GM12878 (cell line): Measurements from ENCODE around the gene OLFM1.
"Not testable (repeated sequence)": the region's sequence is repeated elsewhere in the genome, so short reads cannot be mapped to it uniquely, and the experiment has no call there.

ENCODE experiments used
- E2F4 ChIP-seq: IDR thresholded peaks from 2 replicates; pipeline ENCODE4 v1.6.1; 2012; ENCODE audit warnings: low read depth, low read length, improper control_type of control experiment
- EP300 ChIP-seq, 2 experiments: fragments of 150-350 bp in 1 of 2; IDR thresholded peaks; 2 replicates each; pipeline ENCODE4 v1.6.1; 2011 to 2012; ENCODE audit warnings: low read depth in 2 of 2, low read length in 2 of 2, borderline replicate concordance in 1 of 2, improper control_type of control experiment in 1 of 2, inconsistent platforms in 1 of 2; ENCODE audit not compliant: control insufficient read depth in 1 of 2
- IRF5 ChIP-seq: fragments of 450-650 bp; IDR thresholded peaks from 2 replicates; pipeline ENCODE4 v1.6.1; 2017; ENCODE audit warnings: borderline replicate concordance
- NBN ChIP-seq: fragments of 450-650 bp; IDR thresholded peaks from 2 replicates; pipeline ENCODE4 v1.6.1; 2016
- NFXL1 ChIP-seq: fragments of 450-650 bp; IDR thresholded peaks from 2 replicates; pipeline ENCODE4 v1.6.1; 2017; ENCODE audit warnings: antibody characterized with exemption, mild to moderate bottlenecking, borderline replicate concordance
- POLR2A ChIP-seq: IDR thresholded peaks from 2 replicates; pipeline ENCODE4 v1.6.1; 2011; ENCODE audit warnings: low read depth, mild to moderate bottlenecking, low read length
- RBBP5 ChIP-seq: fragments of 200-600 bp; sonication (generic); conservative IDR thresholded peaks from 2 replicates; pipeline ENCODE4 v1.6.1; 2016
- ZNF592 ChIP-seq: fragments of 450-650 bp; IDR thresholded peaks from 2 replicates; pipeline ENCODE4 v1.6.1; 2017; ENCODE audit warnings: mild to moderate bottlenecking, moderate library complexity

DNA sequence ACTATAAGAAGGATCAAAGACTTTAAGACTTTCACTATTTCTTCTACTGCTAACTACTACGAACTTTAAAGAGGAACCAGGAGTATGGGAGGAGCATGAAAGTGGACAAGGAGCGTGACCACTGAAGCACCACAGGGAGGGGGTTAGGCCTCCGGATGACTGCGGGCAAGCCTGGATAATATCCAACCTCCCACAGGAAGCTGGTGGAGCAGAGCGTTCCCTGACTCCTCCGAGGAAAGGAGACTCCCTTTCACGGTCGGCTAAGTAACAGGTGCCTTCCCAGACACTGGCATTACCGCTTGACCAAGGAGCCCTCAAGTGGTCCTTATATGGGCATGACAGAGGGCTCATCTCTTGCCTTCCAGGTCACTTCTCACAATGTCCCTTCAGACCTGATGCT, 62.4 kb downstream of the OLFM1 start:
- TF ChIP-seq EP300 (IDR thresholded peaks at IDR 0.05; ENCODE audit: borderline replicate concordance in 1 of 2, control insufficient read depth in 1 of 2, low read depth in 2 of 2, low read length in 2 of 2); NBN; RBBP5; ZNF592; IRF5; NFXL1; E2F4; POLR2A: not testable (repeated sequence)
